ENCODE data around the gene RIN3. TPM values are rescaled to one million over a fixed set of nuclear protein-coding genes. Genes with fewer than 3 reads are reported as not detected.

The RIN3 gene
- total RNA-seq, 1 experiment from 2014 or later, result 14.8 TPM

DNA sequence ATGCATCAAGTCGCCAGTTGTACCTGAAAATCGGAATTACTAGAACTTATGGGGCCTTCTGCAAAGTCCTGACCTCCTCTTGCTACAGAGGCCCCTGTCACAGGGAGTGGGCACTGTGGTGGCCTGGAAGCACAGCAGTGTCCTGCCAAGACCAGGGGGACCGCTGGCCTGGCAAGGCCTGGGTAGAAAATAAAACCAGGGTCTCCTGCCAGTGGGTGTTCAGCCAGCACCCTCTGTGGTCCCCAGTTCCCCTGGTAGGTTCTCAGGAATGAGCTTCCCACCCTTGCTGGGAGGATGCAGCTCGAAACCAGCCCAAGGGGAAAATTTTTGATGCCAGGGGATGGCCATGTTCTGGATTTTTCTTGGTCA, 43.9 kb downstream of the RIN3 start:
- H2AFZ ChIP-seq, result no peak overlapping the region
- no peaks in the 10 kb centered on the region for H3K27me3 ChIP-seq (ENCODE audit: insufficient read depth, low read depth)
- ChIA-PET CTCF (no interaction called here), POLR2A (ENCODE audit: unreplicated experiment) (no interaction called here)
- H3K27ac ChIP-seq, result no peak overlapping the region
- no peak overlapping the region for H3K4me2 ChIP-seq
- H3F3A ChIP-seq (ENCODE audit: insufficient read depth, low read depth), result no peaks in the 10 kb centered on the region; the same call in 1 of the 2 replicates
- intact Hi-C loops (cut with micrococcal nuclease; ENCODE audit: unreplicated experiment), result no loop called here
- no peaks in the 10 kb centered on the region for H4K20me1 ChIP-seq (ENCODE audit: insufficient read depth)
- peaks cover 3% of the 10 kb centered on the region; the same call in 1 of the 2 replicates for H3K36me3 ChIP-seq (ENCODE audit: low read depth)
- no peaks in the 10 kb centered on the region for H3K9me3 ChIP-seq (ENCODE audit: insufficient read depth, low read depth)
- H3K4me1 ChIP-seq (replicated peaks; ENCODE audit: insufficient read depth), result peaks cover 9% of the 10 kb centered on the region
- no peak for DNase-seq
- no peak overlapping the region for H3K4me3 ChIP-seq
- H3K9me2 ChIP-seq (ENCODE audit: insufficient read depth), result no peaks in the 10 kb centered on the region
- no TSS peak for BruUV-seq (replicated peaks)
- H3K79me2 ChIP-seq (ENCODE audit: low read depth), result peaks cover 10% of the 10 kb centered on the region; the same call in 1 of the 2 replicates
- no peak for TF ChIP-seq EZH2 (IDR thresholded peaks at IDR 0.05; ENCODE audit: low read depth)
- TF ChIP-seq CTCF (conservative IDR thresholded peaks at IDR 0.05), result no peak

- no peak overlapping the region for H3K4me2 ChIP-seq
- H3K36me3 ChIP-seq (ENCODE audit: low read depth), result peaks cover 3% of the 10 kb centered on the region; the same call in 1 of the 2 replicates
- peaks cover 7% of the 10 kb centered on the region; the same call in 1 of the 2 replicates for H3F3A ChIP-seq (ENCODE audit: insufficient read depth, low read depth)
- intact Hi-C loops (cut with micrococcal nuclease; ENCODE audit: unreplicated experiment), result no loop called here
- ChIA-PET CTCF (no interaction called here), POLR2A (ENCODE audit: unreplicated experiment) (no interaction called here)
- no TSS peak for BruUV-seq (replicated peaks)
- H3K79me2 ChIP-seq (ENCODE audit: low read depth), result peaks cover 17% of the 10 kb centered on the region; the same call in 1 of the 2 replicates
- no peak overlapping the region for H2AFZ ChIP-seq
- no peaks in the 10 kb centered on the region for H4K20me1 ChIP-seq (ENCODE audit: insufficient read depth)
- H3K9me3 ChIP-seq (ENCODE audit: insufficient read depth, low read depth), result no peaks in the 10 kb centered on the region
- H3K4me3 ChIP-seq, result no peak overlapping the region
- H3K27me3 ChIP-seq (ENCODE audit: insufficient read depth, low read depth), result no peaks in the 10 kb centered on the region
- H3K4me1 ChIP-seq (replicated peaks; ENCODE audit: insufficient read depth), result peaks cover 17% of the 10 kb centered on the region
- TF ChIP-seq EZH2 (IDR thresholded peaks at IDR 0.05; ENCODE audit: low read depth), result no peak
- TF ChIP-seq CTCF (conservative IDR thresholded peaks at IDR 0.05), result no peak
- H3K27ac ChIP-seq, result no peak overlapping the region
- DNase-seq, result no peak
- H3K9me2 ChIP-seq (ENCODE audit: insufficient read depth), result no peaks in the 10 kb centered on the region
Observed at GRCh38 chr14:92558319-92558718, 44.7 kb downstream of the RIN3 start.

DNA sequence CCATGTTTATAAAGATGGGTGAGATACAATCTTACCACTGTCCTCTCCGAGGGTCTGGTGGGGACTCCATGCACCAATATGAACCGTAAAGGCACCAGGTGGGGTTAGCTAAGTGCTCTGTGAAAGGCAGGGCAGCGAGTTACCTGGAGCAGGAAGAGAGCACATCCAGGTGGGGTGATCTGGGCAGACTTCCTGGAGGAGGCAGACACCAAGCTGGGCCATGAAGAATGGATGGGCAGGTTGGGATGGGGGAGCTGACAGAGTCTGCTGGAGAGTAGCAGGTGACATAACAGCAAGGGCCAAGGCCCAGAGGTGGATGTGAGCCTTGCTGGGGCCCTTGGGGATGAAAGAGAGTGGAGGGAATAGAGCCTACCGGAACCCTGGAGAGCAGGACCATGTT, 45.9 kb downstream of the RIN3 start:
- H2AFZ ChIP-seq, result no peak overlapping the region
- no TSS peak for BruUV-seq (replicated peaks)
- H3K79me2 ChIP-seq (ENCODE audit: low read depth), result peaks cover 27% of the 10 kb centered on the region; the same call in 1 of the 2 replicates
- H3K27me3 ChIP-seq (ENCODE audit: insufficient read depth, low read depth), result no peaks in the 10 kb centered on the region
- peaks cover 3% of the 10 kb centered on the region; the same call in 1 of the 2 replicates for H3K36me3 ChIP-seq (ENCODE audit: low read depth)
- H3F3A ChIP-seq (ENCODE audit: insufficient read depth, low read depth), result peaks cover 17% of the 10 kb centered on the region
- H3K27ac ChIP-seq, result no peak overlapping the region
- H4K20me1 ChIP-seq (ENCODE audit: insufficient read depth), result no peaks in the 10 kb centered on the region
- no peak for DNase-seq
- H3K4me1 ChIP-seq (replicated peaks; ENCODE audit: insufficient read depth), result peaks cover 29% of the 10 kb centered on the region
- TF ChIP-seq CTCF (conservative IDR thresholded peaks at IDR 0.05) (no peak), EZH2 (IDR thresholded peaks at IDR 0.05; ENCODE audit: low read depth) (no peak)
- intact Hi-C loops (cut with micrococcal nuclease; ENCODE audit: unreplicated experiment), result no loop called here
- POLR2A ChIA-PET (ENCODE audit: unreplicated experiment), result no interaction called here
- H3K9me3 ChIP-seq (ENCODE audit: insufficient read depth, low read depth), result no peaks in the 10 kb centered on the region
- H3K9me2 ChIP-seq (ENCODE audit: insufficient read depth), result no peaks in the 10 kb centered on the region
- no peak overlapping the region for H3K4me3 ChIP-seq
- no peak overlapping the region for H3K4me2 ChIP-seq
- CTCF ChIA-PET, result no interaction called here
